Measurements from ENCODE around the gene TAB3.

TAB3 gene, protein sequence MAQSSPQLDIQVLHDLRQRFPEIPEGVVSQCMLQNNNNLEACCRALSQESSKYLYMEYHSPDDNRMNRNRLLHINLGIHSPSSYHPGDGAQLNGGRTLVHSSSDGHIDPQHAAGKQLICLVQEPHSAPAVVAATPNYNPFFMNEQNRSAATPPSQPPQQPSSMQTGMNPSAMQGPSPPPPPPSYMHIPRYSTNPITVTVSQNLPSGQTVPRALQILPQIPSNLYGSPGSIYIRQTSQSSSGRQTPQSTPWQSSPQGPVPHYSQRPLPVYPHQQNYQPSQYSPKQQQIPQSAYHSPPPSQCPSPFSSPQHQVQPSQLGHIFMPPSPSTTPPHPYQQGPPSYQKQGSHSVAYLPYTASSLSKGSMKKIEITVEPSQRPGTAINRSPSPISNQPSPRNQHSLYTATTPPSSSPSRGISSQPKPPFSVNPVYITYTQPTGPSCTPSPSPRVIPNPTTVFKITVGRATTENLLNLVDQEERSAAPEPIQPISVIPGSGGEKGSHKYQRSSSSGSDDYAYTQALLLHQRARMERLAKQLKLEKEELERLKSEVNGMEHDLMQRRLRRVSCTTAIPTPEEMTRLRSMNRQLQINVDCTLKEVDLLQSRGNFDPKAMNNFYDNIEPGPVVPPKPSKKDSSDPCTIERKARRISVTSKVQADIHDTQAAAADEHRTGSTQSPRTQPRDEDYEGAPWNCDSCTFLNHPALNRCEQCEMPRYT

DNA sequence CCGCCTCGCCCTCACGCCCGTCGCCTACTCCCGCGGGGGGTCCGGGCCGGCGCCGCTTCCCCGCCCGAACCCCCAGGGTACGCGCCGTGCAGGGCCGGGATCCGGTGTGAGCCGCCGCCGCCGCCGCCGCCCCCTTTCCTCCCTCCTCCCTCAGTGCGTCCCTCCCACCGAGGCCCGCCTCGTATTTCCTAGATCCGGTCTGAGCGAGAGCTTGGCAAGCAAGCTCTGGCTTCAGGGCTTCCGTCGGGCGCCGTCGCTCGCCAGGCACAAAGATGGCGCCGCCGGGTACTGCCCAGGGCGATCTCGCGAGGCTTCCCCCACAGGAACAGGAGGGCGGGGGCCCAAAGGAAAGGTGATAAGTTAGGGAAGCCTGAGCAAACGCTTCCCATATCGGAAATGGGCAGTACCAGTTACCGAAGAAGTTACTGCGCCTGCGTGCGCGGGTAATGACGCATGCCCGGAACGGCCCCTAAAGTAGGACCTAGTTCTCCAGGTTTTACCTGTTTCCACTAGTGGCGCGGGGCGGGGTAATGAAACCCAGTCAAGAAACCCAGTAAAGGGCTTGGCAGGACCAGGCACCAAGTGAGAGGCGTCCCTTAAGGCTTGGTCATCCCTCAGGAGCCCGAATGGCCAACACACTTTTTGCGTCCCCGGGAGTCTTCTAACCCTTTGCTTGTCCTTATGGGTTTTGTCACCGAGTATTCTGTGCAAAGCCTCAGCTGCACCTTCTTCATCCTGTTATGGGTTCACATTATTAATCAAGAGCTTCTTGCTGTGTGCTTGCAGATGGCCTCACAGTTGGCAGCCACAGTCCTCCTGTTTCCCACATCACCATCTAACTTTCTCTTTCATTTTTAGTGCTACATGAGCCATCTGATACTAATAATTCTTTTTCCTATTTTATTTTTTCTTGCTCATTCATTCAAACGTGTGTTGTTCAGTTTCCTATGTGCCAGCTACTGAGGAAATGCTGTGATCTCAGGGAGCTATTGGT lies at the start of gene TAB3:
TSS of gene TAB3 (minus strand) at position 108 of the 994 bp plus-strand sequence. CDS start 29,666 bp downstream, outside the sequence.
- peak; percentile 92 to 93 for DNase-seq

DNA sequence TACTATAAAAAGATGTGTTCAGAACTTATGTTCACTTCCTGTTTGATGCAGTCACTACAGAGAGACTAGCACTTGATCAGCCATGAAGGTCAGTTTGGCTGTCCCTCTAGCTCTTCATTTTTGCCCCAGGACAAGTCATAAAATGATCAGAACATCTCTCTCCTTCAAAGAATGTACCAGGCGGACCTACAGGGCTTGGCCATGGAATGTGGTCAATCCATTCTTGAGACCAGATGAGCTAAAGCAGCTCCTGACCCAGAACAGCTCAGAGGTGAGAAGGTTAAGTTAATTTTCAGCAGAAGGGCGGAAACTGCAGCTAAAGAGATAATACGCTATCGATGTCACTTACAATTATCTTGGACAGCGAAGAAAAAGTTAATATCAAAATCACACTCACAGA lies 49.2 kb upstream of the TAB3 start:
- DNase-seq = no peak

DNA sequence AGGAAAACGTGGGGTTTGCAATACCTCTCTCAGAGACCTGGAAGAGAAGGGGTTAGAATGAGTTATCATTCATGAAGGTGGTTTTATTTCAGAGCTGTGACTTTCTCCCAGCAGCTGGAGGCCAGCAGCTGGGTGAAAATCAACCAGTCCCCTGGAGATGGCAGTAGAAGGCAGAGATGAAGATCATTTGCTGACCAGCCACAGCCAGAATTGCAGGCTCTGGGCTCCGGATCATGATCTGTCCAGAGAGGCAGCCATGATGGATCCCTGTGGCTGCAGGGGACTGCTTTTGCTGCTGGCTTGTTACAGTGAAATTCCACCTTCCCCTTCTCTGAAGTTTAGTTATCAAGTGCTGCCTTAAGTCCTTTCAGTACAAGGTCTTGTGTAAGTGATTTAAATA lies 46.9 kb upstream of the TAB3 start:
- DNase-seq = no peak

DNA sequence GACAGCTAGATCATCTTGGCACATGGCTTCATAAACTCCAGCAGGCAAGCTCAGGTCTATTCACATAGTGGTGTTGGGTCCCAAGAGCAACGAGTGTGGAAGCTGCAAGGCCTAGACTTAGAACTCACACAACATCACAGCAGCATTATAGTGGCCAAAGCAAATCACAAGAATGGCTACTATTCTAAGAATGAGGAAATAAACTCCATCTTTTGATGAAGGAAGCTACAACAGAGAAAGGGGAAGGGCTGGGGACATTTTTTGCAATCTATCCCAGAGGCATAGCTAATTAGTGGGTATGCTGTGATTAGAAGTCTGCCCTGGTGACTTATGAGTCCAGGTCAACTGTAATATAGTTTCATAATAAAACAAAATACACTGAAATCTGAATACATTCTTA lies 42.9 kb upstream of the TAB3 start:
- no peak for DNase-seq

DNA sequence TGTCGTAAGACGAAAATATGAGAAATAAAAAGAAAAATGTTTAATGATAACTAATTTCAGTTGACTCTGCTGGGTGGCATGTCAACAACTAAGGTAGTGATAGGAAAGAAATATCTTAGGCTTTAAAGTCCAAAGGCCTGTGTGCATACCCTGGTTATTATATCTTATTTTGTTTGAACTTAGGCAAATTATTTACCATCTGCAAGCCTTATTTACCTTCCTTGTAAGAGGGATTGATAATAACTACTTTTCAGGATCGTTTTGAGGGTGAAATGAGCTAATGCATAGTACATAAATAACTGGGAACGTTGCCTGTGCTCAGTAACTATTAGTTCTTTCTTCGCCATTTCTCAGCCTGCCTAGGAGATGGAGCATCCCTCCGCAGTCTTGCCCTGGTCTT lies 41.6 kb upstream of the TAB3 start:
- no peak for DNase-seq

- DNase-seq = no peak
Measured at GRCh38 chrX:30930143-30930542, 41.1 kb upstream of the TAB3 start.

DNA sequence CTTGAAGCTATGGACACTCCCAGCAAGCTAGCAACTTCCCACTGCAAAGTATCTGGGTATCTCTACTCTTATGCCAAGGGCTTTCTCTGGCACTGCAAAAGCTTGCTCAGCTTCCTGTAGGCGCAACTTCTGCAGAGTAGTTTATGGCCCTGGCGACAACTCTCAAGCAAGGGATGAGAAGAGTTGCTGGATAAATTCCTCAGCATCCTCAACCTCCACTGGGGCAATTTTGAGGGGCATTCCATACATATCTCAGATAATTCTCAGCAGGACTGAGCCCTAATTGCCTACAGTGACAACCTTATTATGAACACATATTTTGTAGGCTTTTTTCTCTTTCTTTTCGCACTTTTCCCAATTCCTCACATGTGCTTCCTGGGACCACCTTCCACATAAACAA lies 31.2 kb upstream of the TAB3 start:
- no peak for DNase-seq

- no peak for DNase-seq
Measured at GRCh38 chrX:30918480-30918879, 29.4 kb upstream of the TAB3 start.

DNA sequence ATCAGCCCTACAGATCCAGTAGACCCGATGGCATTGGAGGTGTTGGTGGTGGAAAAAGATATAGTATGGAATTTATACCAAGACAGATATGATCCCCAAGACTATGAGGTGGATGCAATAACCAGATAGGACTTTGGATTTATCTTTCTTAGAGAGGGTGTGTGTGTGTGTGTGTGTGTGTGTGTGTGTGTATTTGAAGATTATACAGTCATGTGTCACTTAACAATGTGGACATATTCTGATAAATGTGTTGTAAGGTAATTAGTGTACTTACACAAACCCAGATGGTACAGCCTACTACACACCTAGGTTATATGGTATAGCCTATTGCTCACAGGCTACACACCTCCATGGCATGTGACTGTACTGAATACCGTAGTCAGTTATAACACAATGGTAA lies 24.4 kb upstream of the TAB3 start:
- no peak for DNase-seq

DNA sequence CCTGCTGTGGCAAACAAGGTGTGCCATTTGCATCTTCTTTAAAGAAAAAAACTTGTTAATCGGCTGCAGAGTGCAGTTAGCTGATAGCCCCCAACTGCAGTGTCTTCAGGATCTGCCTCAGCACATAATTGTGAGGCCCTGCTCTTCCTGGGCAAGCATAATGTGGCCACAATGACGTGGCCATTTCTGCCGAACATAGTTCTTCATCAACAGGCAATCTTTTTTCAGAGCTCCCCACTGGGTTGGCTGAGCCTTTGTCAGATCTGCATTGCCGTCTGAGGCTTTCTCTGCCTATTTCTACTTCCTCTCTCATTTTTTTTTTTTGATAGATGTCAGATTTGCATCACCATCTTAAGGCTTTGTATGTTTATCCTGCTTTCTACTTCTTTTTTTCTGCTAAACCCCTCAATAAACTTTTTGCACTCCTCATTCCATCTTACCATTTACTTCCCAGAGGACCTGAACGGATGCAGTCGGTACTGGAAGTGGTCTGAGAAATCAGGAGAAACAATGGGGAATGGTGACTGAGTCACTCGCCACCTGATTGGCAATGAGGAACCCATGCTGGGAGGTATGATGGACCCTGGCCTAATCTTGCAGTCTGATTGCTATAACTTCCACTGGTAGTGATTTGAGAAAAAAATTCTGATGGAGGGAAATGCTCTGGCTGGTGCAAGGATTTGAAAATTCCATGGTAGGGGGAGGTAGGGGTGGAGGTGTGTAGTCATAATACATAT lies 21.2 kb upstream of the TAB3 start:
- no peak for DNase-seq

DNA sequence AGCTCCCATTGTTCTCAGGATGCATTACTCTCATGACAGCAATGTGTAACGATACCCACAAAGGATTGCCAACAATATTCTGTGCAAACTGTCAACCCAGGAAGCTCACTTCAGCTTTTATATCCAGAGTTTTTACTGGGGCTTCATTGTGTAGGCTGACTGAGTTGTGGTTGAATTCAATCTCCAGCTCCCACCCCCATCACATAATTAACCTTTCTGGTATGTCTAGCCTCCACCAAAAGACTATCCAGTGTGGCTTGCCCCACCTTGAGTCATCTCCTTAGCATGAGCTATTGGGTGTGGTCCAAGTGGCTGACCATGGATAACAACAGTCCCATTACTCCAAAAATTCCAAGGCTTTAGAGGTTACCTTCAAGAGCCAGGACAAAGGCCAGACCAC lies 17.7 kb upstream of the TAB3 start:
- no peak for DNase-seq

GRCh38 chrX:30905321-30905720 lies 16.3 kb upstream of the TAB3 start:
- no peak for DNase-seq

GRCh38 chrX:30904632-30905031 lies 15.6 kb upstream of the TAB3 start:
- DNase-seq = no peak

- no peak for DNase-seq
Measured at GRCh38 chrX:30904186-30904585, 15.1 kb upstream of the TAB3 start.

DNA sequence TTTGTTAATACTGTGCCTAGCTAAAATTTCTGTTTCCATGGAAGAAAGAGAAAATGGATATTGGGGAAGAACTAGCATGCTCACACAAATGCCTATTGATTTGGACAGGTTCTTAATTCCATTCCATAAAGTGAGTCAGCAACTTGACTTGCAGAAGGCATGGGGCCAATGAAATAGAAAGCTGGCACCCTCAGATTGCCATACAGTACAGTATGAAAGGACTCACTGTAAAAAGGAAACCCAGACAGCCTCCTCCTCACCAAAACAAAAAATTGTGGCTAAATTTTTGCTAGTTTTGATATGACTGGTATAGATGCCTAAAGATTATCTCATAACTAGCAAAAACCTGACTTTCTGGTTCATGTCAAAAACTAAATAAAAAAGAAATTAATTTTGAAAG lies 11.2 kb upstream of the TAB3 start:
- no peak for DNase-seq

DNA sequence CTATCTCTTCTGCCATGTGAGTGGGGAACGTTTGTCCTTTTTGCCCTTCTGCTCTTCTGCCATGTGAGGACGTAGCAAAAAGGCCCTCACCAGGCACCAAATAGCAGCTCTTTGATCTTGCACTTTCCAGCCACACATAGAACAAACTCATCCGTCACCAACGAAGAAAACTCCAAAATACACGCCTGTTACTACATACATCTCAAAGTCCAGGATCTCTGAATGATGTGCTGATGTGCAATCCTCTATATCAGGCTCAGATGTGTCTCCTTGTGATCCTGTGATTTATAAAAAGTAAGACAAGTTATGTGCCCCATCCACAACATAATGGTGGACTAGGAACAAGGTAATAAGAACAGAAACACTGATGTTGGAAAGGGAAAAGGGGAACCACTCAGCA lies 9.8 kb upstream of the TAB3 start:
- no peak for DNase-seq

DNA sequence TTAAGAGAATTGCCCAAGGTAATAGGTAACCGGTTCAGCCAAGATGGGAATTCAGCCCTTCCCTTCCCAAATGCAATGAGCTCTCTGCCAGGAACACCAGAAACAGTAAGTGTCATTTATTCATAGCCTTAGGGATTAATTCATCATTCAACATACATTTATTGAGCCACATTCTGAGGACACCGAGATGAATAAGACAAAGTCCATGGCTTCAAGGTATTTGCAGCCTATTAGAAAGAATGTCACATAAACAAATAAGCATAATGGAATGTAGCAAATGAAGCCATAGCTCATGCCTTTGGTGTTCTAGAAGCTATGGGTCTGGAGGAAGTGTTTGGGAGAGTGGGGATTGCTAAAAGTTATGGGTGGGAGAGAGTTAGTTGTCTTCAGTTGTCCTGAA lies 6.3 kb upstream of the TAB3 start:
- no peak for DNase-seq

DNA sequence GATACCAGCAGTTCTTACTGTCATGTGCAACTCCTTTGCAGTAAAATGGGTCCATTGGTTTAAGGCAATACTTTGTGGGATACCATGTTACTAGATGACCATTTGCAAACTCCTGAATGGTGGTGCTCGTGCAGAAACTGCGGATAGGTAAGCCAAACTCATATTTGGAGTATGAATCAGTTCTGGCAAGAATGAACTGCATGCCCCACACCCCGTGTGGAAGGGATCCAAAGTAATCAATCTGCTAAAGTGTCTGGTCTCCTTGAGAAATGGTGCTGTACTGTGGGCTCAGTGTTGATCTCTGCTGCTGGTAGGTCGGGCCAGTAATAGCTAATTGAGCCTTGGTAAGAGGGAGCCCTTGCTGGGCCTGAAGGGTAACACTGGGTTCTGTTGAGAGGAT lies 4.2 kb upstream of the TAB3 start:
- DNase-seq = no peak

- no peak for DNase-seq
Measured at GRCh38 chrX:30892591-30892990, 3.5 kb upstream of the TAB3 start.

DNA sequence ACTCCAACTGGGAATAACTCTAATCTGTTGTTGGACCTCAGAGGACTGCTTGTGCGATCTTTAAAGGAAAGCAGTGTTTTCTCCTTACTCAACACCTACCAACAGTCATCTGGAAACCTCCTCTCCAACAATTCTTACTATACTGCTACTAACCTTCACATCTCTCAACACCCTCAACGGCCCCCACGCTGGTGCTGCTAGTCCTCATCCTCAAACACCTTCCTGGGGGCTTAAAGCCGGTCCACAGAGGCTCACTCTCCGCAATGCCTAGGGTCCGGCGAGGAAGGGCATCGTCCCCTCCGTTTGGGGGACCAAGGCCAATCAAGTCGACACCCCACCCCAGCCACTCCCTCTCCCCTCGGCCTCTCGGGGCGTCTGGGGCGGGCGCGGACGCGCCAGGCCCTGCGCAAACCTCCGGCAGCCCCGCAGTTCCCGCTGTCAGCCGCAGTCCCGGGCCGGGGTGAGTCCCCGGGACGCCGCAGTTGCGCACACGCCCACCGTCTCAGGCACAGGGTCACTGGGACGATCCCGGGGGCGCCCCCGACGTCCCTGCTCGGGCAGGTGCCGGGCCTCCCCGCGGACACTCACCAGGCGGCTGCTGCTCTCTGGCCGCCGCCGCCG lies 418 bp downstream of the TAB3 start:
- DNase-seq = no peak

- no peak for DNase-seq
Measured at GRCh38 chrX:30887721-30888120, 1.3 kb downstream of the TAB3 start.

- no peak for DNase-seq
Measured at GRCh38 chrX:30887288-30887687, 1.8 kb downstream of the TAB3 start.

All from NCI-H1930 (cell line).